ENCODE results near the gene STPG1.

STPG1 gene

GRCh38 chr1:24416666-24417391, 3.2 kb upstream of the STPG1 start:
- TF ChIP-seq GATA2 (IDR thresholded peaks at IDR 0.05; ENCODE audit: low read depth, low read length) (no peak), GATA3 (IDR thresholded peaks at IDR 0.05; ENCODE audit: low read depth, low read length) (no peak)

GRCh38 chr1:24415910-24416665, 2.5 kb upstream of the STPG1 start:
- TF ChIP-seq GATA2 (IDR thresholded peaks at IDR 0.05; ENCODE audit: low read depth, low read length) (no peak), GATA3 (IDR thresholded peaks at IDR 0.05; ENCODE audit: low read depth, low read length) (no peak)

GRCh38 chr1:24415334-24415909, 1.8 kb upstream of the STPG1 start, which contains the start of gene NIPAL3:
TSS of gene NIPAL3 (plus strand) at chr1:24415802. CDS start at chr1:24419548, 3,746 bp downstream.
- TF ChIP-seq GATA3 (IDR thresholded peaks at IDR 0.05; ENCODE audit: low read depth, low read length) (no peak), GATA2 (IDR thresholded peaks at IDR 0.05; ENCODE audit: low read depth, low read length) (no peak)

GRCh38 chr1:24414775-24415333, 1.3 kb upstream of the STPG1 start:
- TF ChIP-seq GATA3 (IDR thresholded peaks at IDR 0.05; ENCODE audit: low read depth, low read length) (no peak), GATA2 (IDR thresholded peaks at IDR 0.05; ENCODE audit: low read depth, low read length) (no peak)

GRCh38 chr1:24412408-24412807, 1.2 kb downstream of the STPG1 start:
- TF ChIP-seq GATA2 (IDR thresholded peaks at IDR 0.05; ENCODE audit: low read depth, low read length) = no peak
- no peak for TF ChIP-seq GATA3 (IDR thresholded peaks at IDR 0.05; ENCODE audit: low read depth, low read length)

GRCh38 chr1:24411963-24412362, 1.6 kb downstream of the STPG1 start:
- TF ChIP-seq GATA3 (IDR thresholded peaks at IDR 0.05; ENCODE audit: low read depth, low read length) = no peak
- TF ChIP-seq GATA2 (IDR thresholded peaks at IDR 0.05; ENCODE audit: low read depth, low read length) = no peak

GRCh38 chr1:24410750-24411149, 2.8 kb downstream of the STPG1 start:
- TF ChIP-seq GATA3 (IDR thresholded peaks at IDR 0.05; ENCODE audit: low read depth, low read length) (no peak), GATA2 (IDR thresholded peaks at IDR 0.05; ENCODE audit: low read depth, low read length) (no peak)

GRCh38 chr1:24409535-24409934, 4.0 kb downstream of the STPG1 start:
- TF ChIP-seq GATA3 (IDR thresholded peaks at IDR 0.05; ENCODE audit: low read depth, low read length) (no peak), GATA2 (IDR thresholded peaks at IDR 0.05; ENCODE audit: low read depth, low read length) (no peak)

GRCh38 chr1:24406788-24407187, 6.8 kb downstream of the STPG1 start:
- no peak for TF ChIP-seq GATA2 (IDR thresholded peaks at IDR 0.05; ENCODE audit: low read depth, low read length)

GRCh38 chr1:24403806-24404205, 9.8 kb downstream of the STPG1 start:
- TF ChIP-seq GATA2 (IDR thresholded peaks at IDR 0.05; ENCODE audit: low read depth, low read length) (no peak), GATA3 (IDR thresholded peaks at IDR 0.05; ENCODE audit: low read depth, low read length) (no peak)

GRCh38 chr1:24400065-24400464, 13.5 kb downstream of the STPG1 start:
- TF ChIP-seq GATA2 (IDR thresholded peaks at IDR 0.05; ENCODE audit: low read depth, low read length) (no peak), GATA3 (IDR thresholded peaks at IDR 0.05; ENCODE audit: low read depth, low read length) (no peak)

- TF ChIP-seq GATA3 (IDR thresholded peaks at IDR 0.05; ENCODE audit: low read depth, low read length) = no peak
- no peak for TF ChIP-seq GATA2 (IDR thresholded peaks at IDR 0.05; ENCODE audit: low read depth, low read length)
These were observed 19.7 kb downstream of the STPG1 start for GRCh38 chr1:24393892-24394291.

- no peak for TF ChIP-seq GATA2 (IDR thresholded peaks at IDR 0.05; ENCODE audit: low read depth, low read length)
These were observed 20.5 kb downstream of the STPG1 start for GRCh38 chr1:24392982-24393650.

GRCh38 chr1:24392604-24392946, 21.0 kb downstream of the STPG1 start:
- TF ChIP-seq GATA2 (IDR thresholded peaks at IDR 0.05; ENCODE audit: low read depth, low read length) = no peak
- TF ChIP-seq GATA3 (IDR thresholded peaks at IDR 0.05; ENCODE audit: low read depth, low read length) = no peak
